ENCODE measurements around the gene CCT4.
"Not testable (repeated sequence)": the region's sequence is repeated elsewhere in the genome, so short reads cannot be mapped to it uniquely, and the experiment has no call there.

DNA sequence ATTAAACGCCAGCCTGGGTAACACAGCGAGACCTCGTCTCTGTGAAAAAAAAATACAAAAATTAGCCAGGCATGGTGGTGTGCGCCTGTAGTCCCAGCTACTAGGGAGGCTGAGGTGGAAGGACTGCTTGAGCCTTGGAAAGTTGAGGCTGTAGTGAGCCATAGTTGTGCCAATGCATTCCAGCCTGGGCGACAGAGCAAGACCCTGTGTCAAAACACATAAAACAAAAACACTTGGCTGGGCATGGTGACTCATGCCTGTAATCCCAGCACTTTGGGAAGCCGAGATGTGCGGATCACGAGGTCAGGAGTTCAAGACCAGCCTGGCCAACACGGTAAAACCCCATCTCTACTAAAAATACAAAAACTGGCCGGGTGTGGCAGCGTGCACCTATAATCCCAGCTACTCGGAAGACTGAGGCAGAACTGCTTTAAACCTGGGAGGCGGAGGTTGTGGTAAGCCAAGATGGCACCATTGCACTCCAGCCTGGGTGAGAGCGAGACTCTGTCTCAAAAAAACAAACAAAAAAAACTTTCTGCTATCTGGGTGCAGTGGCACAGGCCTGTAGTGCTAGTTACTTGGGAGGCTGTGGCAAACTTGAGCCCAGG is 21.9 kb downstream of the CCT4 start:
- TF ChIP-seq SUZ12 (IDR thresholded peaks at IDR 0.05); FOXK2 (IDR thresholded peaks at IDR 0.05); SP1 (IDR thresholded peaks at IDR 0.05); TARDBP (IDR thresholded peaks at IDR 0.05); NFRKB (IDR thresholded peaks at IDR 0.05); FOXA1 (IDR thresholded peaks at IDR 0.05); FOXM1 (IDR thresholded peaks at IDR 0.05; ENCODE audit: borderline replicate concordance); ELF4 (IDR thresholded peaks at IDR 0.05); L3MBTL2 (conservative IDR thresholded peaks at IDR 0.05); ZNF384 (IDR thresholded peaks at IDR 0.05); BHLHE40 (IDR thresholded peaks at IDR 0.05; ENCODE audit: borderline replicate concordance); LEF1 (IDR thresholded peaks at IDR 0.05; ENCODE audit: borderline replicate concordance): not testable (repeated sequence)
